A172 (cell line): ENCODE data around the gene SPRED3. TPM values are rescaled to one million over a fixed set of nuclear protein-coding genes. Genes with fewer than 3 reads are reported as not detected.
"Not testable (repeated sequence)": the region's sequence is repeated elsewhere in the genome, so short reads cannot be mapped to it uniquely, and the experiment has no call there.

Experiments used
- DNase-seq: peaks from one replicate; pipeline ENCODE4 v3.0.0-alpha.2; 2015; ENCODE audit warnings: low spot score
- total RNA-seq: library from RNA; depleted of rRNA; stranded (reverse); fragments of >200 nt; shearing (Covaris generic); gene quantifications from 2 replicates; pipeline ENCODE4 v1.2.3, GENCODE V29; 2014

The SPRED3 gene
- total RNA-seq, 1 experiment from 2014 or later = 2.4 TPM

GRCh38 chr19:38389957-38390924, 1.7 kb downstream of the SPRED3 start:
- DNase-seq = no peak

- DNase-seq = no peak
Observed at GRCh38 chr19:38391911-38392464, 3.5 kb downstream of the SPRED3 start.

GRCh38 chr19:38392707-38393308, 4.3 kb downstream of the SPRED3 start:
- peak; percentile 52 for DNase-seq

DNA sequence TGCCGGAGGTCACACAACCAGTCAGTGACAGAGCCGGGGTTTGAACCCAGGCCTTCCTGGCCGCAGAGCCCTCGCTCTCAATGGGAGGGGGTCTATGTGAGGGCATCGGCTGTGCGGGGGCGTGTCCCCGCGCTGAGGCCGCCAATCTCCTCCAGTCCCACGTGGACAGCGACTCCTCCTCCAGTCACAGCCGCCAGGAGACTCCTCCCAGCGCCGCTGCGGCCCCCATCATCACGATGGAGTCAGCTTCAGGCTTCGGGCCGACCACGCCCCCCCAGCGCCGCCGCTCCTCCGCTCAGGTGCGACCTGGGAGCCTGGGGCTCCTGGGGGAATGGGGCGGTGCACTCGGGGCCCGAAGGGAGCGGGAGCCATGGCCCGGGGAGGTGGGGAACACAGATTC, 6.0 kb downstream of the SPRED3 start:
- DNase-seq = no peak

DNA sequence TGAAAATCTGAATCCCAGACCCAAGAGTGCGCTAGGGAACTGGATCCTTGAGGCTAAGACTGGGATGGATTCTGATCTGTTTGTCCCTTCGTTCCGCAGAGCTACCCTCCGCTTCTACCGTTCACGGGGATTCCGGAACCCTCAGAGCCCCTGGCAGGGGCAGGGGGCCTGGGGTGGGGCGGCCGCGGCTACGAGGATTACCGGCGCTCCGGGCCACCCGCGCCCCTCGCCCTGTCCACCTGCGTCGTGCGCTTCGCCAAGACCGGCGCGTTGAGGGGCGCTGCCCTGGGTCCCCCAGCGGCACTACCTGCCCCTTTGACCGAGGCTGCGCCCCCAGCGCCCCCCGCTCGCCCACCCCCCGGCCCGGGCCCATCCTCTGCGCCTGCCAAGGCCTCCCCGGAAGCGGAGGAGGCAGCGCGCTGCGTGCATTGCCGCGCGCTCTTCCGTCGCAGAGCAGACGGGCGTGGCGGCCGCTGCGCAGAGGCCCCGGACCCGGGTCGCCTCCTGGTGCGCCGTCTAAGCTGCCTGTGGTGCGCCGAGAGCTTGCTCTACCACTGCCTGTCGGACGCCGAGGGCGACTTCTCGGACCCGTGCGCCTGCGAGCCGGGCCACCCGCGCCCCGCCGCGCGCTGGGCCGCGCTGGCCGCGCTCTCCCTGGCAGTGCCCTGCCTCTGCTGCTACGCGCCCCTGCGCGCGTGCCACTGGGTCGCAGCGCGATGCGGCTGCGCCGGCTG, 7.1 kb downstream of the SPRED3 start:
- DNase-seq = no peak

DNA sequence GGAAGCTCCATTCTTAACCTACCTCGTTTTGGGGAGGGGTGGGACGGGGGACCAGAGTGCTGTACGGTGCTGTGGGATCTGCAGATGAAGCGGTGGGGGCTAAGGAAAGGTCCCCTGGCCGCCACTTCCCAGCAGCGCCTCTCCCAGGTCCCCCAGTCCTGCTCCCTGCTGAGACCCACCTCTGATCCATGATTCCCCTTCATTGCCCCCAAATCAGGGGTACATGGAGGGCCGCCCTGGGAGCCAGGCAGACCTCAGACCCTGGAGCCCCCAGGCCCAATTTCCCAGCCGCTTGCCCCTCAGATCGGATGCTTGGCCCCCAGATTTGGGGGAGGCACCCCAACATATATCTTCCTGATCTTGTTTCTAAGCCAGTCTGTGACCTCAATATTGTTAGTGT, 10.6 kb downstream of the SPRED3 start:
- DNase-seq = no peak

GRCh38 chr19:38399537-38399936, 11.0 kb downstream of the SPRED3 start:
- DNase-seq = no peak

DNA sequence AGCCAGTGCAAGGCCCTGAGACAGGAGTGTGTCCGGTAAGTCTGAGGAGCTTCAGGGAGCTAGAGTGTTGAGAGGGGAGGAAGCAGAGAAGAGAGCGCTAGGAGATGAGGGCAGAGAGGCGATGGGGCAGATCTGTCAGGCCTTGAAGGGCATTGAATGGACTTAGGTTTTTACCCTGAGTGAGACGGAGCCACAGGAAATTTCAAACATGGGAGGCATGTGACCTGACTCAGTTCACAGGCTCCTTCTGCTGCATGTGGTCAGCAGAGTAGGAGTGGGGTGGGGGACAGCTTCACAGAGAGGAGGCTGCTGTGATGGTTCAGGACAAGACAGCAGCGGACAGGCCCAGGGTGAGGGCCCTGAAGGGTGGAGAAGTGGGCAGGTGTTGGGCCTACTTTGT, 11.9 kb downstream of the SPRED3 start:
- no peak for DNase-seq

GRCh38 chr19:38401148-38401547, 12.7 kb downstream of the SPRED3 start:
- peak; percentile 20 for DNase-seq

- DNase-seq = no peak
Observed at GRCh38 chr19:38402623-38402966, 14.1 kb downstream of the SPRED3 start.

GRCh38 chr19:38402967-38403674, 14.6 kb downstream of the SPRED3 start, which contains the start of gene FAM98C:
FAM98C (plus strand) TSS chr19:38403093; CDS start chr19:38403154, 61 bp downstream.
- DNase-seq = peak; percentile 93

DNA sequence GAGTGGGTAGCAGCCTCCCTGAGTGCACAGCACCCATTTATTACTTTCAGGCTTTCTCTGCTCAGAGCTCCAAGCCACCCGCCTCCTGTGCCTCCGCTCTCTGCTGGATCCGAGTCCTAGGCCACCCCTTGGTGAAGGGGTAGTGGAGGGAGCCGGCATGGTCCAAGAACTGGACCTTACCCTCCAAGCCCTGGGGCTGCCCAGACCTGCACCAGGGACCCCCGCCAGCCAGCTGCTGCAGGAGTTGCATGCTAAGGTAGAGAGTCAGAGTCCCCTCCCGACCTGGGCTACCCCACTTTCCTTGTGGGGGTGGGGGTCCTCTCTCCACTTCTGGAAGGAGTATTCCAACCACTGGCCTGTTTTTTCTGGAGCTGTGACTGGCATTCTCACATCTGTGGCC, 16.4 kb downstream of the SPRED3 start:
- no peak for DNase-seq

GRCh38 chr19:38405276-38405675, 16.8 kb downstream of the SPRED3 start:
- DNase-seq = no peak

DNA sequence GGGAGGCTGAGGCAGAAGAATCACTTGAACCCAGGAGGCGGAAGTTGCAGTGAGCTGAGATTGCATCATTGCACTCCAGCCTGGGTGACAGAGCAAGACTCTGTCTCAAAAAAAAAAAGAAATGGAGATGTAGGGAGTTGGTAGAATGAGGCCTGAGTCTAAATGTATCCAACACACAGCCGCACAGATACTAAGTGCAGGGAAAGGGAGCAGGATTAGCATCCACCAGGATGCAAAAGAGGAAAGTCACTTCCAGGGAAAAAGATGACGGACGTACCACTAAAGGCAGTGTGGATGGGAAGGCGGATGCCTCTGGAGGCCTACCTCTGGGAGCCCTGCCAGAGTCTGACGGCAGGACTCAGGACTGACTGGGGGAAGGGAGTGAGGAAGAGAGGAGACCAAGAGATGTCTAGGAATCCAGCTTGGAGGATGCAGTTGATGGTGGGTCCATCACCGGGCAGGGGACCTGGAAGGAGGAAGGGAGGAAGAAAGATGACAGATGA, 21.2 kb downstream of the SPRED3 start:
- DNase-seq = peak; percentile 22

DNA sequence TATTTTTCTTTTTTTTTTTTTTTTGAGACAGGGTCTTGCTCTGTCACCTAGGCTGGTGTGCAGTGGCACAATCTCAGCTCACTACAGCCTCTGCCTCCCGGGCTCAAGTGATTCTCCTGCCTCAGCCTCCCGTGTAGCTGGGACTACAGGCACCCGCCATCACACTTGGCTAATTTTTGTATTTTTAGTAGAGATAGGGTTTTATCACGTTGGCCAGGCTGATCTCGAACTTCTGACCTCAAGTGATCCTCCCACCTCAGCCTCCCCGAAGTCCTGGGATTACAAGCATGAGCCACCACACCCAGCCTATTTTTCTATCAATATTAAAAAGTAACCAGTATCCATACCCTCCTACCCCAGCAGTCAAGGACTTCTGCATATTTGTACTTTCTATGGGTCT, 21.9 kb downstream of the SPRED3 start:
- DNase-seq = not testable (repeated sequence)

- DNase-seq = peak; percentile 21
Observed at GRCh38 chr19:38411041-38411712, 22.7 kb downstream of the SPRED3 start.

- DNase-seq = not testable (repeated sequence)
Observed at GRCh38 chr19:38411898-38412297, 23.4 kb downstream of the SPRED3 start.

GRCh38 chr19:38412491-38412890, 24.0 kb downstream of the SPRED3 start:
- no peak for DNase-seq

DNA sequence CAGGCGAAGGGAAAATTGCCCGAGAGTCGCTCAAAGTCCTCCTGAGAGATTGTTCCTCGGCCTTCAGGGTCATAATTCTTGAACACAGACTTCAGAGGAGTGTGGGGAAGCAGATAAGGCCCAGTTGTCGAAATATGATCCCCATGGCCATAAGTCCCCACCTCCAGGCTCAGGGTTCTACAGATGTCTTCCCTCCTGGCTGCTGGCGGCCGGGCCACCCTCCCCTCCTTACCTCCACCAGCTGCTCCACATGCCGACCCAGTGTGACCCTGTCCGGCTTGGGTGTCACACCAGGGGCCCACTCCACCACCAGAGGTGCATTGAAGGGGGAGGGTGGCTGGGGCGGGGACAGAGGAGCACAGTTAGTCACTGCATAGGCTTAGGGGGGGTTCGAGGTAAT, 24.5 kb downstream of the SPRED3 start:
- DNase-seq = no peak

DNA sequence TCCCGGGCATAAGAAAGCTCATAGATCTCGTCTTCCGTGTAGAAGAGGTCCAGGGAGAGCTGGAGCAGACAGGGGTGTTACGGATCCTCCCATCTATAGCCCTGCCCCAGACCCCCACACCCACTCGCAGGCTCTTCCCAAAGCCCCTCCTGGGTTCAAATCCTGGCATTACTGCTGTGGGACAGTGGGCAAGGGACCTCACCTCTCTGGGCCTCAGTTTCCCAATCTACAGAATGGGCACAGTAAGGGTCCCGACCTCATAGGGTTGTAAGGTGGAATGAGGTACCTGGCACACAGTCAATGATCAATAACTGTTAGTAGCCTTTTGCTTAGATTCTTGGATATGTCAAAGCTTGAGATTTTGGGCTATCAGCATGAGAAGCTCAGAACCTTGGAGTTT, 24.9 kb downstream of the SPRED3 start:
- no peak for DNase-seq

GRCh38 chr19:38417146-38417543, 28.6 kb downstream of the SPRED3 start:
- no peak for DNase-seq
